ENCODE data around the gene OAS1. TPM values are rescaled to one million over a fixed set of nuclear protein-coding genes. Genes with fewer than 3 reads are reported as not detected.

The OAS1 gene
- total RNA-seq, 1 donor from 2014 or later: 132 TPM

DNA sequence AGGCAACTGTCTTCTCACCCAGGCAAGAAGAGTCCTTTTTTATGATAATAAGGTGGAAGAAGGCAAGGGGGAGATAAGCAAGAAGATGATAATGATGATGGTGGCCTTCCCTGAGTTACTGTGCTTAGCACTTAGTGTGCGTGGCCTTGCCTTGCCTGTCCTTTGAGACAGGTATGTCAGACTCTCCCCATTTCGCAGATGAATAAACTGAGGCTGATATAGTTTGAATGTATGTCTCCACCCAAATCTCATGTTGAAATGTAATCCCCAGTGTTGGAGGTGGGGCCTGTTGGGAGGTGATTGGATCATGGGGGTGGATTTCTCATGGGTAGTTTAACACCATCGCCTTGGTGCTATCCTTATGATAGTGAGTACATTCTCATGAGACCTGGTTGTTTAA, 23.0 kb downstream of the OAS1 start:
- H3K27ac Mint-ChIP-seq (ENCODE audit: unreplicated experiment): no peak overlapping the region

DNA sequence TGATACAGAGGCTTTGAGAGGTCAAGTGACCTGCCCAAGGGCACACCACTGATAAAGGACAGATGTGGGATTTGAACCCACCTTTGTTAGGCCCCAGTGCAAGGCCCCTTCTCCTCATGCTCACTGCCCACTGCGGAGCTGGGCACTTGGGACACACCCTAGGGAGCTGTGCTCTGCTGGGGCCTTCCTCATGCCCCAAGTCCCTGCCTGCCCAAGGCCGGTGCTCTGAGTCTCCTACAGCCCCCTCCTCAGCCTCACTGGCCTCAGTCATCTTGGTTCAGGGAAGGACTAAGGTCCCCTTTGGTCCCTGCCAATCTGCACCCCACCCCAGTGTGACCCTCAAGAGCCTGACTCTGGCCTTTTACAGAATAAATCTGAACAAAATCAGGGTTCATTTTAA, 23.6 kb downstream of the OAS1 start:
- Mint-ChIP-seq H3K27me3 (ENCODE audit: low read depth, unreplicated experiment) (peaks cover 23% of the 10 kb centered on the region), H3K4me3 (ENCODE audit: unreplicated experiment) (no peak overlapping the region), H3K9me3 (ENCODE audit: unreplicated experiment) (peaks cover 6% of the 10 kb centered on the region), H3K27ac (ENCODE audit: unreplicated experiment) (no peak overlapping the region), H3K4me1 (ENCODE audit: low read depth, unreplicated experiment) (peaks cover 3% of the 10 kb centered on the region), H3K36me3 (ENCODE audit: low read depth, unreplicated experiment) (no peaks in the 10 kb centered on the region)
- H3K27ac ChIP-seq (ENCODE audit: low read depth, low read length): no peak overlapping the region
- no peak overlapping the region for H2AFZ ChIP-seq (ENCODE audit: low read depth, low read length)
- DNase-seq (ENCODE audit: low read depth) (no peak), FAIRE-seq (no peak)
- no peaks in the 10 kb centered on the region for H3K4me1 ChIP-seq (ENCODE audit: insufficient read depth, low read length)
- H3K27me3 ChIP-seq (ENCODE audit: insufficient read depth, low read length): no peaks in the 10 kb centered on the region
- no peak for TF ChIP-seq CTCF (IDR thresholded peaks at IDR 0.05; ENCODE audit: insufficient read depth, low read depth, low read length)
- H3K36me3 ChIP-seq (ENCODE audit: insufficient read depth, low read length): no peaks in the 10 kb centered on the region
- no peaks in the 10 kb centered on the region for H4K20me1 ChIP-seq (ENCODE audit: insufficient read depth, low read length)
- no peaks in the 10 kb centered on the region for H3K79me2 ChIP-seq (ENCODE audit: insufficient read depth, low read length)
- no peak overlapping the region for H3K4me3 ChIP-seq (ENCODE audit: insufficient read depth, low read depth, low read length)
- H3K9me3 ChIP-seq (ENCODE audit: insufficient read depth, low read depth, low read length): no peaks in the 10 kb centered on the region
- no peak overlapping the region for H3K4me2 ChIP-seq (ENCODE audit: low read length)
- H3K9ac ChIP-seq (ENCODE audit: low read length): no peak overlapping the region

More for the DNA sequence above, 23.0 kb downstream of the OAS1 start:
- Histone ChIP-seq H4K20me1 (ENCODE audit: insufficient read depth, low read length) (no peaks in the 10 kb centered on the region), H3K27me3 (ENCODE audit: insufficient read depth, low read length) (peaks cover 2% of the 10 kb centered on the region), H3K79me2 (ENCODE audit: insufficient read depth, low read length) (no peaks in the 10 kb centered on the region), H3K4me2 (ENCODE audit: low read length) (no peak overlapping the region), H3K27ac (ENCODE audit: low read depth, low read length) (no peak overlapping the region), H3K4me1 (ENCODE audit: insufficient read depth, low read length) (no peaks in the 10 kb centered on the region), H2AFZ (ENCODE audit: low read depth, low read length) (no peak overlapping the region), H3K9me3 (ENCODE audit: insufficient read depth, low read depth, low read length) (no peaks in the 10 kb centered on the region), H3K36me3 (ENCODE audit: insufficient read depth, low read length) (no peaks in the 10 kb centered on the region), H3K9ac (ENCODE audit: low read length) (no peak overlapping the region), H3K4me3 (ENCODE audit: insufficient read depth, low read depth, low read length) (no peak overlapping the region)
- no peak for FAIRE-seq
- peaks cover 3% of the 10 kb centered on the region for H3K4me1 Mint-ChIP-seq (ENCODE audit: low read depth, unreplicated experiment)
- no peak overlapping the region for H3K4me3 Mint-ChIP-seq (ENCODE audit: unreplicated experiment)
- no peaks in the 10 kb centered on the region for H3K36me3 Mint-ChIP-seq (ENCODE audit: low read depth, unreplicated experiment)
- peaks cover 6% of the 10 kb centered on the region for H3K9me3 Mint-ChIP-seq (ENCODE audit: unreplicated experiment)
- TF ChIP-seq CTCF (IDR thresholded peaks at IDR 0.05; ENCODE audit: insufficient read depth, low read depth, low read length) (no peak), EZH2 (IDR thresholded peaks at IDR 0.05; ENCODE audit: insufficient read depth, low read length) (no peak)
- DNase-seq (ENCODE audit: low read depth): no peak
- peaks cover 23% of the 10 kb centered on the region for H3K27me3 Mint-ChIP-seq (ENCODE audit: low read depth, unreplicated experiment)

- H3K9ac ChIP-seq (ENCODE audit: low read length): no peak overlapping the region
- Mint-ChIP-seq H3K4me3 (ENCODE audit: unreplicated experiment) (no peak overlapping the region), H3K9me3 (ENCODE audit: unreplicated experiment) (peaks cover 3% of the 10 kb centered on the region), H3K36me3 (ENCODE audit: low read depth, unreplicated experiment) (no peaks in the 10 kb centered on the region), H3K27ac (ENCODE audit: unreplicated experiment) (no peak overlapping the region), H3K27me3 (ENCODE audit: low read depth, unreplicated experiment) (peaks cover 23% of the 10 kb centered on the region), H3K4me1 (ENCODE audit: low read depth, unreplicated experiment) (no peaks in the 10 kb centered on the region)
- no peak overlapping the region for H3K27ac ChIP-seq (ENCODE audit: low read depth, low read length)
- no peak overlapping the region for H2AFZ ChIP-seq (ENCODE audit: low read depth, low read length)
- H3K27me3 ChIP-seq (ENCODE audit: insufficient read depth, low read length): no peaks in the 10 kb centered on the region
- no peak for TF ChIP-seq EZH2 (IDR thresholded peaks at IDR 0.05; ENCODE audit: insufficient read depth, low read length)
- no peak for TF ChIP-seq CTCF (IDR thresholded peaks at IDR 0.05; ENCODE audit: insufficient read depth, low read depth, low read length)
- no peaks in the 10 kb centered on the region for H3K4me1 ChIP-seq (ENCODE audit: insufficient read depth, low read length)
- no peaks in the 10 kb centered on the region for H3K36me3 ChIP-seq (ENCODE audit: insufficient read depth, low read length)
- no peak for FAIRE-seq
- no peak overlapping the region for H3K4me2 ChIP-seq (ENCODE audit: low read length)
- no peaks in the 10 kb centered on the region for H3K79me2 ChIP-seq (ENCODE audit: insufficient read depth, low read length)
- H4K20me1 ChIP-seq (ENCODE audit: insufficient read depth, low read length): no peaks in the 10 kb centered on the region
- no peaks in the 10 kb centered on the region for H3K9me3 ChIP-seq (ENCODE audit: insufficient read depth, low read depth, low read length)
- no peak overlapping the region for H3K4me3 ChIP-seq (ENCODE audit: insufficient read depth, low read depth, low read length)
- DNase-seq (ENCODE audit: low read depth): no peak
These were observed 25.8 kb downstream of the OAS1 start for GRCh38 chr12:112932485-112933128.
